Inflammatory macrophage treated with lipopolysaccharide for 4 hours (primary cell): ENCODE results near the gene UNC5A.
"Not testable (repeated sequence)": the region's sequence is repeated elsewhere in the genome, so short reads cannot be mapped to it uniquely, and the experiment has no call there.

Experiments
- DNase-seq: peaks from one replicate; pipeline ENCODE4 v3.0.0-alpha.2; 2020

Gene UNC5A

GRCh38 chr5:176866707-176867310 is 56.5 kb downstream of the UNC5A start:
- no peak for DNase-seq

- no peak for DNase-seq
Measured at GRCh38 chr5:176868126-176868525, 57.8 kb downstream of the UNC5A start.

- DNase-seq: no peak
Measured at GRCh38 chr5:176868731-176869130, 58.4 kb downstream of the UNC5A start.

- DNase-seq: no peak
Measured at GRCh38 chr5:176869501-176870109, 59.2 kb downstream of the UNC5A start.

GRCh38 chr5:176870110-176870591 is 59.8 kb downstream of the UNC5A start:
- DNase-seq: no peak

- not testable (repeated sequence) for DNase-seq
Measured at GRCh38 chr5:176870644-176871043, 60.3 kb downstream of the UNC5A start.

- DNase-seq: not testable (repeated sequence)
Measured at GRCh38 chr5:176872586-176872985, 62.2 kb downstream of the UNC5A start.

GRCh38 chr5:176873011-176873410 is 62.7 kb downstream of the UNC5A start:
- not testable (repeated sequence) for DNase-seq

- no peak for DNase-seq
Measured at GRCh38 chr5:176873541-176874172, 63.3 kb downstream of the UNC5A start.

- DNase-seq: no peak
Measured at GRCh38 chr5:176874198-176874780, 63.9 kb downstream of the UNC5A start.

- DNase-seq: no peak
Measured at GRCh38 chr5:176875014-176875550, 64.7 kb downstream of the UNC5A start.

- peak; percentile 24 for DNase-seq
Measured at GRCh38 chr5:176875783-176876505, 65.6 kb downstream of the UNC5A start.

- DNase-seq: no peak
Measured at GRCh38 chr5:176876506-176877431, 66.4 kb downstream of the UNC5A start.

GRCh38 chr5:176877793-176878331 is 67.5 kb downstream of the UNC5A start:
- DNase-seq: no peak

GRCh38 chr5:176878463-176878862 is 68.1 kb downstream of the UNC5A start:
- DNase-seq: no peak

GRCh38 chr5:176878906-176879662 is 68.7 kb downstream of the UNC5A start:
- no peak for DNase-seq

GRCh38 chr5:176879663-176880361 is 69.5 kb downstream of the UNC5A start:
- DNase-seq: no peak

- no peak for DNase-seq
Measured at GRCh38 chr5:176880366-176881020, 70.1 kb downstream of the UNC5A start.

GRCh38 chr5:176881021-176881749 is 70.8 kb downstream of the UNC5A start:
- DNase-seq: no peak
